GM03348 (cell line): ENCODE measurements around the gene ZNF668.

Source experiments
- DNase-seq: peaks from one replicate; pipeline ENCODE4 v3.0.0; 2012; ENCODE audit warnings: low spot score

Gene ZNF668

GRCh38 chr16:31081428-31082351 is 7.7 kb upstream of the ZNF668 start:
- DNase-seq = no peak

DNA sequence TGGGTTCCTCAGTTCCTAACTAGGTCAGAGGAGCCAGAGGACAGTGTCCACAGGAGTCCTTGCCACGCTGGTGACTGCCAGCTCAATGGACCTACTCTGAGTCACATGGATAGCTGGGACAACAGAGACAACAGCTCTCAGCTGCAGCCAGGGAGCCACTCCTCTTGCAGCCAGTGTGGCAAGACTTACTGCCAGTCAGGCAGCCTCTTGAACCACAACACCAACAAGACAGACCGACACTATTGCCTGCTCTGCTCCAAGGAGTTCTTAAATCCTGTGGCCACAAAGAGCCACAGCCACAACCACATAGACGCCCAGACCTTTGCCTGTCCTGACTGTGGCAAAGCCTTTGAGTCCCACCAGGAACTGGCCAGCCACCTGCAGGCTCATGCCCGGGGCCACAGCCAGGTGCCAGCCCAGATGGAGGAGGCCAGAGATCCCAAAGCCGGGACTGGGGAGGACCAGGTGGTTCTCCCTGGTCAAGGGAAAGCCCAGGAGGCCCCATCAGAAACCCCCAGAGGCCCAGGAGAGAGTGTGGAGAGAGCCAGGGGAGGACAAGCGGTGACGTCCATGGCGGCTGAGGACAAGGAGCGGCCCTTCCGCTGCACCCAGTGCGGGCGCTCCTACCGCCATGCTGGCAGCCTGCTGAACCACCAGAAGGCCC is 6.8 kb upstream of the ZNF668 start:
- DNase-seq = no peak

DNA sequence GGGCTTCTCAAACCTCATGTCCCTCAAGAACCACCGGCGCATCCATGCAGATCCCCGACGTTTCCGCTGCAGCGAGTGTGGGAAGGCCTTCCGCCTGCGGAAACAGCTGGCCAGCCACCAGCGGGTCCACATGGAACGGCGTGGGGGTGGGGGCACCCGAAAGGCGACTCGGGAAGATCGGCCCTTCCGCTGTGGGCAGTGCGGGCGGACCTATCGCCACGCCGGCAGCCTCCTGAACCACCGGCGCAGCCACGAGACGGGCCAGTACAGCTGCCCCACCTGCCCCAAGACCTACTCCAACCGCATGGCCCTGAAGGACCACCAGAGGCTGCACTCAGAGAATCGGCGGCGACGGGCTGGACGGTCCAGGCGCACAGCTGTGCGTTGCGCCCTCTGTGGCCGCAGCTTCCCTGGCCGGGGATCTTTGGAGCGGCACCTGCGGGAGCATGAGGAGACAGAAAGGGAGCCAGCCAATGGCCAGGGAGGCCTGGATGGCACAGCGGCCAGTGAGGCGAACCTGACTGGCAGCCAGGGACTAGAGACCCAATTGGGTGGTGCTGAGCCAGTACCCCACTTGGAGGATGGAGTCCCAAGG is 6.1 kb upstream of the ZNF668 start:
- no peak for DNase-seq

GRCh38 chr16:31079342-31079944 is 5.4 kb upstream of the ZNF668 start:
- DNase-seq = no peak

GRCh38 chr16:31078597-31079341 is 4.7 kb upstream of the ZNF668 start:
- no peak for DNase-seq

DNA sequence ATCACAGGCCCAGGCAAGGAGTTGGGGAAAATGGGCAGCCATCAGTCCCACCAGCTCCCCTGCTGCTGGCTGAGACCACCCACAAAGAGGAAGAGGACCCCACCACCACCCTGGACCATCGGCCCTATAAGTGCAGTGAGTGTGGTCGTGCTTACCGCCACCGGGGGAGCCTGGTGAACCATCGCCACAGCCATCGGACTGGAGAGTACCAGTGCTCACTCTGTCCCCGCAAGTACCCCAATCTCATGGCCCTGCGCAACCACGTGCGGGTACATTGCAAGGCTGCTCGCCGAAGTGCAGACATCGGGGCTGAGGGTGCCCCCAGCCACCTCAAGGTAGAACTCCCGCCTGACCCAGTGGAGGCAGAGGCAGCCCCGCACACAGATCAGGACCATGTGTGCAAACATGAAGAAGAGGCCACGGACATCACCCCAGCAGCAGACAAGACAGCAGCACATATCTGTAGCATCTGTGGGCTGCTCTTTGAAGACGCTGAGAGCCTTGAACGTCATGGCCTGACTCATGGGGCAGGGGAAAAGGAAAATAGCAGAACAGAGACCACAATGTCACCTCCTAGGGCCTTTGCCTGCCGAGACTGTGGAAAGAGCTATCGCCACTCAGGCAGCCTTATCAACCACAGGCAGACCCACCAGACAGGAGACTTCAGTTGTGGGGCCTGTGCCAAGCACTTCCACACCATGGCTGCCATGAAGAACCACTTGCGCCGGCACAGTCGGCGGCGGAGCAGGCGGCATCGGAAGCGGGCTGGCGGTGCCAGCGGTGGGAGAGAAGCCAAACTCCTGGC is 3.8 kb upstream of the ZNF668 start:
- DNase-seq = no peak

- DNase-seq = no peak
Measured at GRCh38 chr16:31077024-31077423, 3.0 kb upstream of the ZNF668 start.

- no peak for DNase-seq
Measured at GRCh38 chr16:31076319-31076718, 2.3 kb upstream of the ZNF668 start.

- DNase-seq = no peak
Measured at GRCh38 chr16:31074814-31075183, 759 bp upstream of the ZNF668 start.

DNA sequence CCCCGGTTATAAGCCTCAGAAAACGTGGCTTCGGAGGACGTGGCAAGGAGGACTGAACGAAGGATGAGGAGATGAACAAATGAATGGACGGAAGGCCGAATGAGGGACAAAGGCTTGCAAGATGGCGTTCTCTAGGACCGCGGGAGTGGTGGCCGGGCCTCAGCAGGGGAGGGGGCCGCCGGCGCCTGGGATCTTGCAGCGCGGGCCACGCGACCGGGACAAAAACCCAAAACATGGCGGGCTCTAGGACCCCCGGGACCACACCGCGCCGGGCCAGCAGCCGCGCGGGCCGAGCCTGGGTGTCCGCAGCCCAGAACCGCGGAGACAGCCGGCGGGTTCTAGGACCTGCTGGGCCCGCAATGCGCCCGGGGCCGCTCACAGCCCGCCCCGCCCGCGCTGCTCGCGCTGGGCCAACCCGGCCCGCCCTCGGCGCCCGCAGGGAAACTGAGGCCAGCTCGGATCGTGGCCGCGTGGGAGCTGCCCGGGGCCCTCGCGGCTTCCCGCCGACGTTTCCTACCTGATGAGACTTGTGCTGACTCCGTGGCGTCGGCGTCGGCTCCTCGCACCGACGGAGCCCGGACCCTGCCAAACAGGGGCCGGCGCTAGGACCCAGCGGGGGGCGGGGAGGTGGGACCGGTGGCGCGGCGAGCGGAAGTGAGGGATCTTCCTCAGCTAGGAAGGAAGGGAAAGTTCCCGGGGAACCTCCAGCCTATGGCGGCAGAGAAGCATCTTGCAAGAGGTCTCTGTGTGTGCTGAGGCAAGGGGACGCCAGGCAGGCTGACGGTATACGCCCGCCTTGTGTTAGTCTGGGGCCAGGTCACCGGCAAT is 684 bp downstream of the ZNF668 start:
- peak; percentile 93 for DNase-seq

DNA sequence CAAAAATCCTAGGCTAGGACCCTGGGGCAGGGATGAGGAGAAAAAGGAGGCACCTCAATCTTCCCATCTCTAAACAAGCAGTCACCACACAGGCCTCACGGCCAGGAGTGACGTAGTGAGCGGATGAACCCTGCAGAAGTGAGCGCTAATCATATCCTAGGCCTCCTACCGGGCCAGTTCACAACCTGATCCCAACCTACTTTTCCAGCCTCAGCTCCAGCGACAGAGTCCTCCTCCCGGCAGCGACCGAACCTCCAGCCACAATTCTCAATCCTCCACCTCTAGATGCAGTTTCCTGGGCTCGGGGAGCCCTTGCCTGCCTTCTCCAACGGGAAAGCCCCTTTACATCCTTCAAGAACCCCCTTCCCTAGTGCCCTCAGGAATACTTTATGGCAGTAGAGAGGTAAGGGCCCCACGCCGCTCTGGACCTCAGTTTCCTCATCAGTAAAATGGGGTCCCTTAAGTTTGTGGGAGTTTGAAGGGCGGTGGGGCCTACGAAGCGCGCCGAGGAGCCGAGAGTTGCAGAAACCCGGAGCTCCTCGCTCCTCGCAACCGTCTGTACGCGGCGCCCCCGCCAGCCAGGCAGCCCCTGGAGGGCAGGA is 1.4 kb downstream of the ZNF668 start:
- peak; percentile 55 for DNase-seq

GRCh38 chr16:31071861-31072260 is 2.2 kb downstream of the ZNF668 start:
- DNase-seq = peak; percentile 45

- no peak for DNase-seq
Measured at GRCh38 chr16:31067342-31067741, 6.7 kb downstream of the ZNF668 start.

DNA sequence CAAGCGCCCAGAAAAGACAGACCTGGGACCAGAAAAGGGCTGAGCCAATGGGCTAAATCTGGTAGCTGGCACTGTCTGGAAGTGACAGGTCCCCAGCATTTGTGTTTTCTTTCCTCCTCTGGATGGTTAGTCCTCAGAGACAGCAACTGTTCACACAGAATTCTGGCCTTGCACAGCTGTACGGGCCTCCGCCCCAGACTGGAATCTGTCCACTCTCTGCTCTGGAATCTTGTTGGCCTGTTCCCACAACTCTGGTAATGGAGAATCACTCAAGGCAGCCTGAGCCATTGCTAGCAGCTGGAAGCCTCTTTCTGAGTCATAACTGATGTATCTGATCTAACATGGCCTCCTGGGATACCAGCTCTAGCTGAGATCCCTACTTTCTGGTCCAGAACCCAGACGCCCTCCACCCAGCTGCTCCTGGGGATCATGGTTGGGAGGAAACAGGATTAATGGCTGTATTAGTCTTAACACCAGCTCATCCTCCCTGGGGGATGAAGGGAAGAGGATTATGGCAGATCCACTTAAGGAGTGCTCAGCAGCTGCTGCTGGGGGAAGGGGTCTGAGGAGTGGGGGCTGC is 9.1 kb downstream of the ZNF668 start:
- peak; percentile 93 for DNase-seq

DNA sequence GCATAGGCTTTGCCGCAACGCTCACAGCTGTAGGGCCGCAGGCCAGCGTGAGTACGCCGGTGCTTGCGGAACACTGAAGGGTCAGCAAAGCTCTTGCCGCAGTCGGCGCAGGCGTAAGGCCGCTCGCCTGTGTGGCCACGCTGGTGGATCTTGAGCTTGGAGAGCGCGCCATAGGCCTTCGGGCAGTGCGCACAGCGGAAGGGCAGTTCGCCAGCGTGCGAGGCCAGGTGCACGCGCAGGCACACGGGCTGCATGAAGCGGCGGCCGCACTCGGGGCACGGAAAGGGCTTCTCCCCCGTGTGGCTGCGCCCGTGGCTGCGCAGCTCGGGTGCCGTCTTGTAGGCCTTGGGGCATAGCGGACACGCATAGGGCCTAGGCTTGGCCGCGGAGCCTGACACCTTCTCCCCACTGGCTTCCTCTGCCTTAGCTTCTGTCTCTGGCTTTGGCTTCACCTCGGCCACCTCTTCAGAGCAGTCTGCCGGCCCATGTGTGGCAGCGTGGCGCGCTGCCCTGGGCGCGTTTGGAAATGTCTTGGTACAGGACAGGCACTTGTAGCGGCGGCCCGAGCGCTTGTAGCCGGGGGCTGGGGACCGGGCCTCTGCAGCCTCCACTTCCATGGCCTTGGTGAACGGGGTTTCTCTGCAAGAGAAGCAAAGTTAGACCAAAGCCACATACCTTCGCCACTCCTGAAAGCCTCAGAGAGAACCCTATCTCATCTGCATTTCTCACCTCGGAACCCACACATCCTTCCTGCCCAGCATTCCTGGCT is 10.0 kb downstream of the ZNF668 start:
- no peak for DNase-seq

DNA sequence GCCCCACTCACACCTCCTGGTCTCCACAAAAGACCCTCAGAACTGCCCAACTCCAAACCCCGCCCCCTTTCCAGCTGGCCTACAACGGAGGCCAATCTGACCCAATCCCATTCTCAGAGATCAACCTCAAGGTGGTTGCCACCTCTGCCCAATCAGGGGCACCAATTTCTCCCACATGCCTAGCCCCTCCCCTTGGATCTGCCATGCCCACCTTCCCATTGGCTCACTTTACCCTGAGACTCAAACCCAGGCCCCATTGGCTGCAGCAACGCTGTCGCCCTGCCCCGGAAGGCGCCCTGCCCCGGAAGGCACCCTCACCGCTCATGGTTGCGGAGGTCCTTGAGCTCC is 10.6 kb downstream of the ZNF668 start:
- no peak for DNase-seq

DNA sequence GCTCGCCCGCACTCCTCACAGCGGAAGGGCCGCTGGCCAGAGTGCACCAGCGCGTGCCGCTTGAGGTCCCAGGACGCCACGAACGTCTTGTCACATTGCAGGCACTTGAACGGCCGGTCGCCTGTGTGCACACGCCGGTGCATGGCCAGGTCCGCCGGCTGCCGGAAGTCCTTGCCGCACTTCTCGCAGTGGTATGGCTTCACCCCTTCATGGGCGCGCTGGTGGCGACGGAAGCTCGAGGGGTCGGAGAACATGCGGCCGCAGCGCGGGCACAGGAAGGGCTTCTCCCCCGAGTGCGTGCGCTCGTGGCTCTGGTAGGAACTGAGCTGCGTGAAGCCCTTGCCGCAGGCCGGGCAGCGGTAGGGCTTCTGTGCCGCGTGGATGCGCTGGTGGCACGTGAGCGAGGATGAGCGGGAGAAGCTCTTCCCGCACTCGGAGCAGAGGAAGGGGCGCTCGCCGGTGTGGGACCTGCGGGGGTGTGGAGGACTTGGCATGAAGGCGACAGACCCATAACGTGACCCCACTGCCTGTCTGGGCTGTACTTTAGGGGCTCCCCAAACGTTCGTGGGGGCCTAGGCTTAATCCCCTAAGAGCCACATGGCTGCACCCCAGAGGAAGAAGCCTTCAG is 12.1 kb downstream of the ZNF668 start:
- DNase-seq = no peak

DNA sequence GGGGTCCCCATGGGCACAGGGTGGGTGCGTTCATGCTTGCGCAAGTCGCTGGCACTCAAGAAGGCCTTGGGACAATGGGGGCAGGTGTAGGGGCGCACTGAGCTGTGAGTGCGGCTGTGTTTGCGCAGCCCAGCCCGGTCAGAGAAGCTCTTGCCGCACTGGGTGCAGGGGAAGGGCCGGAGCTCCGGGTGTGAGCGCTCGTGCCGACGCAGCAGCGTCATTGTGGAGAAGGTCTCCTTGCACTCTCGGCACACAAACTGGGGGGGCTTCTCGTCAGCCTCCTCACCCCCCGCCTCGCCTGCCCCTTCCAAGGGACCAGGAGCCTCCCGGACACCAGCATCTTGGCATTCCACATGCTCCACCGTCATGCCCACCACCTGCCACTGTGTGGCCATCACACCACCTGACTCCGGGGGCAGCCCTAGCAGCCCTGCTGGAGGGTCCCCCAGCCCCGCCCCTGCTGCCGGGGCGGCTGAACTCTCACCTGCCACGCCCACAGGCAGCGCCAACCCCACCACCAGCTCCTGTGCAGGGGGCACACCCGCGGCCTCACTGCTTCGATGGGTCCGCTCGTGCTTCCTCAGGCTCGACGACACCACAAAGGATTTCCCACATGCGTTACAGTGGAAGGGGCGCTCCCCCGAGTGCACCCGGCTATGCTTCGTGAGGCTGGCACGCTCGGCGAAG is 12.8 kb downstream of the ZNF668 start:
- DNase-seq = no peak
